CD4-positive, alpha-beta T cell (primary cell): ENCODE measurements around the gene SORL1. TPM values are rescaled to one million over a fixed set of nuclear protein-coding genes. Genes with fewer than 3 reads are reported as not detected.

Experiments
- ATAC-seq: fragments of 200-7000 bp; cut with Tn5 transposase; one replicate; pipeline ENCODE4 v1.10.0; 2022; ENCODE audit warnings: mild to moderate bottlenecking; ENCODE audit not compliant: poor library complexity
- CTCF ChIA-PET: fragments of 350-600 bp; sonication (Branson Sonifier 250); formaldehyde crosslinking; loops from one replicate; lab custom pipeline; 2021; ENCODE audit warnings: antibody characterized with exemption, inconsistent platforms; lab: Charles Lee
- POLR2A ChIA-PET: fragments of 350-600 bp; sonication (Branson Sonifier 250); formaldehyde crosslinking; loops from one replicate; lab custom pipeline; 2021; ENCODE audit warnings: antibody characterized with exemption, inconsistent platforms; lab: Charles Lee
- DNase-seq, 14 experiments: peaks; one replicate each; pipeline ENCODE4 v3.0.0-alpha.2; 2013 to 2020; ENCODE audit warnings: mixed read lengths in 2 of 14
- H3K27ac ChIP-seq, 2 donors: one replicate each; pipeline versions ENCODE4 v1.5.1 to v1.7.0; 2013; ENCODE audit warnings: low read length in 2 of 2, low read depth in 1 of 2, mild to moderate bottlenecking in 1 of 2
- H3K27me3 ChIP-seq, 2 experiments: 1 replicate in 1 of 2; 2 replicates in 1 of 2; pipeline versions ENCODE4 v1.6.1 to v1.7.0; 2013; ENCODE audit warnings: low read length in 2 of 2, control low read depth in 1 of 2, mild to moderate bottlenecking in 1 of 2, moderate library complexity in 1 of 2; ENCODE audit not compliant: insufficient read depth in 2 of 2, control insufficient read depth in 1 of 2
- H3K36me3 ChIP-seq: one replicate; pipeline ENCODE4 v1.6.1; 2013; ENCODE audit warnings: low read length, control low read depth; ENCODE audit not compliant: insufficient read depth
- H3K4me1 ChIP-seq: one replicate; pipeline ENCODE4 v1.6.1; 2013; ENCODE audit warnings: low read length, control low read depth; ENCODE audit not compliant: insufficient read depth
- H3K4me3 ChIP-seq: one replicate; pipeline ENCODE4 v1.5.1; 2013; ENCODE audit warnings: mild to moderate bottlenecking, low read length, moderate library complexity
- H3K9me3 ChIP-seq, 2 experiments: 1 replicate in 1 of 2; 2 replicates in 1 of 2; pipeline versions ENCODE4 v1.6.1 to v1.7.0; 2013; ENCODE audit warnings: low read length in 2 of 2, mild to moderate bottlenecking in 2 of 2, control low read depth in 1 of 2, moderate library complexity in 1 of 2; ENCODE audit not compliant: control insufficient read depth in 1 of 2, insufficient read depth in 1 of 2
- H3K27ac Mint-ChIP-seq: one replicate; pipeline ENCODE4 v1.8.0; 2020; ENCODE audit warnings: mixed read lengths
- H3K27me3 Mint-ChIP-seq: one replicate; pipeline ENCODE4 v1.8.0; 2021; ENCODE audit warnings: mixed read lengths
- H3K36me3 Mint-ChIP-seq: one replicate; pipeline ENCODE4 v1.8.0; 2021; ENCODE audit warnings: low read depth, mixed read lengths
- H3K4me1 Mint-ChIP-seq: one replicate; pipeline ENCODE4 v1.8.0; 2021; ENCODE audit warnings: low read depth, mixed read lengths
- H3K4me3 Mint-ChIP-seq: one replicate; pipeline ENCODE4 v1.8.0; 2020; ENCODE audit warnings: mild to moderate bottlenecking, mixed read lengths
- H3K9me3 Mint-ChIP-seq: one replicate; pipeline ENCODE4 v1.8.0; 2020; ENCODE audit warnings: mixed read lengths
- intact Hi-C, 2 experiments: fragments of 100-400 bp; cut with DNase I in 1 of 2; cut with micrococcal nuclease in 1 of 2; formaldehyde crosslinking; loops; one replicate each; pipeline versions ENCODE4 v1.15.1 to v1.9.0; 2023 to 2025; cut with DNase I, micrococcal nuclease
- total RNA-seq, 174 experiments: library from RNA in 2 of 174; stranded (reverse) in 2 of 174; gene quantifications; one replicate each; pipeline ENCODE4 v1.2.3 and lab custom pipeline; 2021 to 2026
- TF ChIP-seq, protein P1 (sequence below): fragments of 200-600 bp; IDR thresholded peaks from one replicate; pipeline ENCODE4 v1.8.0; 2022; ENCODE audit warnings: antibody characterized with exemption, mild to moderate bottlenecking

Gene SORL1
- total RNA-seq, 2 experiments from 2014 or later: 235 to 241 TPM

DNA sequence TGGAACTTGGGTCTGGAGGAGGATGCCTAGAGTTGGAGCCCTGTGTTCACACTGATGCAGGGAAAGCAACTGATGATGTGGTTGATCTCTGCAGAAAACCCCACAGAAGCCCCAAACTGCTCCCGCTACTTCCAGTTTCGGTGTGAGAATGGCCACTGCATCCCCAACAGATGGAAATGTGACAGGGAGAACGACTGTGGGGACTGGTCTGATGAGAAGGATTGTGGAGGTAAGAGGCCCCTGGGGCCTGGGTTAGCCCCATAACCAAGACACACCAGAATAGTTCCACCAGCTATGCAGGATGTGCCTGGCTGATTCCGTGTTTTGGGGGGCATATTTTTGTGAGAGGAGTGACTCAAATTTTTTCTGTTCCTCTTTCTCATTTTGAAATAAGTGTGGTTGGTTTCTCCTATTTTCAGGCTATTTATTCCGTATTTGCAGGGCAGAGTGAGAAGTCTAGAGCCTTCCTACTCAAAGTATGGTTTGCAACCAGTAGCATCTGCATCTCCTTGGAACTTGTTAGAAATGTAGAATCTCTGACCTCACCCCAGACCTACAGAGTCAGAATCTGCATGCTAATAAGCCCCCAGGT lies 137.9 kb downstream of the SORL1 start:
- Mint-ChIP-seq H3K27me3 (no peaks in the 10 kb centered on the region), H3K4me1 (peaks cover 10% of the 10 kb centered on the region), H3K4me3 (no peak overlapping the region), H3K27ac (peak overlapping the region; percentile 74), H3K36me3 (peaks cover 100% of the 10 kb centered on the region), H3K9me3 (no peaks in the 10 kb centered on the region)
- POLR2A ChIA-PET: interaction anchor here (1.8 kb wide), 1 partner anchor 140 kb away, joined by 5 read pairs; no protein-coding TSS in a partner anchor
- Histone ChIP-seq H3K27ac (no peak overlapping the region), H3K27me3 (no peaks in the 10 kb centered on the region), H3K36me3 (peaks cover 98% of the 10 kb centered on the region), H3K9me3 (no peaks in the 10 kb centered on the region), H3K4me3 (no peak overlapping the region), H3K4me1 (peaks cover 5% of the 10 kb centered on the region)
- TF ChIP-seq, protein P1, sequence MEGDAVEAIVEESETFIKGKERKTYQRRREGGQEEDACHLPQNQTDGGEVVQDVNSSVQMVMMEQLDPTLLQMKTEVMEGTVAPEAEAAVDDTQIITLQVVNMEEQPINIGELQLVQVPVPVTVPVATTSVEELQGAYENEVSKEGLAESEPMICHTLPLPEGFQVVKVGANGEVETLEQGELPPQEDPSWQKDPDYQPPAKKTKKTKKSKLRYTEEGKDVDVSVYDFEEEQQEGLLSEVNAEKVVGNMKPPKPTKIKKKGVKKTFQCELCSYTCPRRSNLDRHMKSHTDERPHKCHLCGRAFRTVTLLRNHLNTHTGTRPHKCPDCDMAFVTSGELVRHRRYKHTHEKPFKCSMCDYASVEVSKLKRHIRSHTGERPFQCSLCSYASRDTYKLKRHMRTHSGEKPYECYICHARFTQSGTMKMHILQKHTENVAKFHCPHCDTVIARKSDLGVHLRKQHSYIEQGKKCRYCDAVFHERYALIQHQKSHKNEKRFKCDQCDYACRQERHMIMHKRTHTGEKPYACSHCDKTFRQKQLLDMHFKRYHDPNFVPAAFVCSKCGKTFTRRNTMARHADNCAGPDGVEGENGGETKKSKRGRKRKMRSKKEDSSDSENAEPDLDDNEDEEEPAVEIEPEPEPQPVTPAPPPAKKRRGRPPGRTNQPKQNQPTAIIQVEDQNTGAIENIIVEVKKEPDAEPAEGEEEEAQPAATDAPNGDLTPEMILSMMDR: no peak
- intact Hi-C loops: loop anchor here (2.0 to 10.0 kb wide), 3 partner anchors 135 to 341 kb away; partner anchors contain the start of genes SORL1 (in 2 of the 2) and SORL1-AS1 (in 2 of the 2)
- ATAC-seq (no peak), DNase-seq (peak in 2 of 14 experiments; percentile 31 to 35)
- CTCF ChIA-PET: interaction anchor here (1.1 to 2.0 kb wide), 4 partner anchors 28 to 282 kb away, joined by 3 to 16 read pairs (median 4); no protein-coding TSS in a partner anchor

DNA sequence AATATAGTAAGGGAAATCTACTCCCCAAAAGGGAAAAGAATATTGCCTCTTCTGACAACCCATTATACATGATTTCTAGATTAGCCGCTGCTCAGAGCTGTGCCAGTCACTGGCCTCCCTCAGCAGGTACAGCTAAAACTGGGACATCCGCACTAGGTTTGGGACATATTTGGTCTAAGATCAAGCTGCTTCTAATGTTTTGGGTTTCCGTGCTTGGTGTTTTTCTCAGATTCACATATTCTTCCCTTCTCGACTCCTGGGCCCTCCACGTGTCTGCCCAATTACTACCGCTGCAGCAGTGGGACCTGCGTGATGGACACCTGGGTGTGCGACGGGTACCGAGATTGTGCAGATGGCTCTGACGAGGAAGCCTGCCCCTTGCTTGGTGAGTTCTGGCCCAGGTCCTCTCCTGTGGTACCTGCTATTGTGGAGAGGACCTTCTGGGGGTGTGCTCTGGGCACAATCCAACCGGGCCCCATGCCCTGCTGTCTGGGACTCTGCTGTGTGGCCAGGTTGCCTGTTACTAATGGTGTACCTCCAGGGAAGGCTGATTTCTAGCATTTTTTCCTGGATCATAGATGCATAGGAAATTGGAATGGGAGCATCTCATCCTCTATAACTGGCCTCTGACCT lies 138.8 kb downstream of the SORL1 start:
- Histone ChIP-seq H3K27me3 (no peaks in the 10 kb centered on the region), H3K9me3 (no peaks in the 10 kb centered on the region), H3K4me1 (peaks cover 5% of the 10 kb centered on the region), H3K36me3 (peaks cover 99% of the 10 kb centered on the region), H3K4me3 (no peak overlapping the region), H3K27ac (no peak overlapping the region)
- H3K36me3 Mint-ChIP-seq: peaks cover 100% of the 10 kb centered on the region
- peaks cover 10% of the 10 kb centered on the region for H3K4me1 Mint-ChIP-seq
- ATAC-seq (peak; percentile 28), DNase-seq (no peak)
- no peaks in the 10 kb centered on the region for H3K27me3 Mint-ChIP-seq
- peak overlapping the region; percentile 74 for H3K27ac Mint-ChIP-seq
- ChIA-PET POLR2A (interaction anchor here (0.8 to 1.8 kb wide), 7 partner anchors 46 to 299 kb away, joined by 3 to 7 read pairs (median 5); partner anchors contain the start of genes SC5D, SORL1 and SORL1-AS1), CTCF (interaction anchor here (0.8 to 2.0 kb wide), 14 partner anchors 12 to 345 kb away, joined by 3 to 16 read pairs (median 4); no protein-coding TSS in a partner anchor)
- no peaks in the 10 kb centered on the region for H3K9me3 Mint-ChIP-seq
- intact Hi-C loops: loop anchor here (1.0 to 10.0 kb wide), 5 partner anchors 136 to 342 kb away; partner anchors contain the start of genes SORL1 (in 2 of the 2) and SORL1-AS1 (in 2 of the 2)
- no peak overlapping the region for H3K4me3 Mint-ChIP-seq
- TF ChIP-seq, protein P1: no peak

DNA sequence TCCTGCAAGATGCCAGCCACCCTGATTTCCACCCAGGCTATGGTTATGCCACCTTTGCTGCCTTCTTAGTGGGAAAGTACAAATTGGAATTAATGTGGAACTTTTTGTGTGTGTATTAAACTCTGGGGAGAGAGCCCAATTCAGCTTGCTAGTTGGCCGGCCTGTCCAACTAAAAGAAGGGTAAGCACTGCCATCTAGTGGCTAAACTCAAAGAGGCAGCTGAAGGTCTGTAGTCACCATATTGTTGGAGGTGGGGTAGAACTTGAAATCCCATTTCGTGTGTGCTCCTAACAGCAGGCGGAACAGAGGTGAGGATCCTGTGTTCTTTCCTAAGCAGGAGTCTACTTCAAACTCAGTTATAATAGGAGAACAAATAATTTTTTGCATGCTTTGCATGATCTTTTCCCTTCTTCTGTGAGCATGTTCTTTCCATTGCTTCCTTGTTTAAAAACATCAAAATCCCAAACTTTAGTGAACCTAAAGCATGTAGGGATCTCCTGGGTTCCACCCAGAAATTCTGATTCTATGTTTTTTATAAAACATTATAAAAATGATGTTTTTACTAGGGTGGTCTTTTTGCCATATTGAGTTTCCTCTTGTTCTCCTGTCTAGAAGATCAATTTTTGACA lies 139.4 kb downstream of the SORL1 start:
- H3K27ac Mint-ChIP-seq: peak overlapping the region; percentile 71
- H3K27me3 ChIP-seq: no peaks in the 10 kb centered on the region
- no peak overlapping the region for H3K4me3 ChIP-seq
- H3K27ac ChIP-seq: no peak overlapping the region
- peak; percentile 42 to 88 (median 62) for DNase-seq
- no peaks in the 10 kb centered on the region for H3K9me3 Mint-ChIP-seq
- H3K36me3 ChIP-seq: peaks cover 100% of the 10 kb centered on the region
- ChIA-PET POLR2A (interaction anchor here (0.8 to 1.8 kb wide), 8 partner anchors 46 to 299 kb away, joined by 3 to 7 read pairs (median 4); partner anchors contain the start of genes SC5D, SORL1 and SORL1-AS1), CTCF (interaction anchor here (0.8 to 2.0 kb wide), 14 partner anchors 13 to 346 kb away, joined by 3 to 16 read pairs (median 4); no protein-coding TSS in a partner anchor)
- peak; percentile 91 for ATAC-seq
- H3K36me3 Mint-ChIP-seq: peaks cover 100% of the 10 kb centered on the region
- no peak overlapping the region for H3K4me3 Mint-ChIP-seq
- H3K4me1 Mint-ChIP-seq: peaks cover 10% of the 10 kb centered on the region
- intact Hi-C loops: loop anchor here (1.0 to 10.0 kb wide), 5 partner anchors 137 to 343 kb away; partner anchors contain the start of genes SORL1 (in 2 of the 2) and SORL1-AS1 (in 2 of the 2)
- H3K4me1 ChIP-seq: peaks cover 5% of the 10 kb centered on the region
- H3K9me3 ChIP-seq: no peaks in the 10 kb centered on the region
- TF ChIP-seq, protein P1: peak; percentile 84
- no peaks in the 10 kb centered on the region for H3K27me3 Mint-ChIP-seq
